T-cell (primary cell): ENCODE measurements around the gene DNASE2B. TPM values are rescaled to one million over a fixed set of nuclear protein-coding genes. Genes with fewer than 3 reads are reported as not detected.

ENCODE experiments used
- ATAC-seq, 4 experiments: fragments of 200-7000 bp in 3 of 4; fragments of 150-1000 bp in 1 of 4; cut with Tn5 transposase; replicated peaks in 1 of 4; 1 replicate in 3 of 4; 2 replicates in 1 of 4; pipeline ENCODE4 v1.10.0; 2021; ENCODE audit warnings: moderate library complexity in 3 of 4, mild to moderate bottlenecking in 2 of 4, moderate number of reproducible peaks in 1 of 4
- CTCF ChIA-PET, 2 donors: fragments of 300-600 bp; sonication (Branson Sonifier 250); formaldehyde crosslinking; loops; one replicate each; lab custom pipeline; 2022; ENCODE audit warnings: antibody characterized with exemption in 2 of 2; lab: Charles Lee
- POLR2A ChIA-PET, 2 donors: fragments of 300-600 bp; sonication (Branson Sonifier 250); formaldehyde crosslinking; loops; one replicate each; lab custom pipeline; 2022; ENCODE audit warnings: antibody characterized with exemption in 2 of 2; lab: Charles Lee
- DNase-seq, 35 experiments: peaks; one replicate each; pipeline versions ENCODE4 v3.0.0 to v3.0.0-alpha.2; 2013 to 2023
- H3K27ac ChIP-seq: one replicate; pipeline ENCODE4 v1.5.1; 2013; ENCODE audit warnings: low read length
- H3K27me3 ChIP-seq, 2 experiments: replicated peaks in 1 of 2; 1 replicate in 1 of 2; 2 replicates in 1 of 2; pipeline versions ENCODE4 v1.6.1 to v1.7.0; 2013; ENCODE audit warnings: low read length in 1 of 2, mixed read lengths in 1 of 2; ENCODE audit not compliant: control insufficient read depth in 2 of 2, insufficient read depth in 2 of 2; ENCODE audit errors: extremely low read depth in 1 of 2
- H3K36me3 ChIP-seq, 2 donors: 1 replicate in 1 of 2; 2 replicates in 1 of 2; pipeline versions ENCODE4 v1.6.1 to v1.7.0; 2013; ENCODE audit warnings: low read length in 1 of 2; ENCODE audit not compliant: control insufficient read depth in 2 of 2, insufficient read depth in 1 of 2; ENCODE audit errors: extremely low read depth in 1 of 2
- H3K4me1 ChIP-seq, 2 experiments: 1 replicate in 1 of 2; 2 replicates in 1 of 2; pipeline versions ENCODE4 v1.6.1 to v1.7.0; 2013; ENCODE audit warnings: low read length in 2 of 2, mixed read lengths in 1 of 2; ENCODE audit not compliant: insufficient read depth in 2 of 2, control insufficient read depth in 1 of 2; ENCODE audit errors: extremely low read depth in 1 of 2
- H3K4me3 ChIP-seq, 2 donors: 1 replicate in 1 of 2; 2 replicates in 1 of 2; pipeline versions ENCODE4 v1.5.1 to v1.7.0; 2013; ENCODE audit warnings: mild to moderate bottlenecking in 2 of 2, low read length in 1 of 2, moderate library complexity in 1 of 2; ENCODE audit not compliant: control insufficient read depth in 1 of 2; ENCODE audit errors: extremely low read depth in 1 of 2
- H3K9me3 ChIP-seq: 2 replicates; pipeline ENCODE4 v1.7.0; 2013
- H3K27ac Mint-ChIP-seq, 2 donors: one replicate each; pipeline ENCODE4 v1.8.0; 2020 to 2021; ENCODE audit warnings: mild to moderate bottlenecking in 2 of 2, mixed read lengths in 2 of 2
- H3K27me3 Mint-ChIP-seq, 2 donors: one replicate each; pipeline ENCODE4 v1.8.0; 2021 to 2022; ENCODE audit warnings: mixed read lengths in 2 of 2
- H3K36me3 Mint-ChIP-seq: one replicate; pipeline ENCODE4 v1.8.0; 2021; ENCODE audit warnings: mixed read lengths
- H3K4me1 Mint-ChIP-seq, 3 donors: one replicate each; pipeline ENCODE4 v1.8.0; 2020 to 2022; ENCODE audit warnings: mixed read lengths in 3 of 3, mild to moderate bottlenecking in 1 of 3
- H3K4me3 Mint-ChIP-seq, 3 donors: one replicate each; pipeline ENCODE4 v1.8.0; 2020 to 2022; ENCODE audit warnings: mild to moderate bottlenecking in 3 of 3, mixed read lengths in 3 of 3, moderate library complexity in 3 of 3
- H3K9me3 Mint-ChIP-seq, 3 donors: one replicate each; pipeline ENCODE4 v1.8.0; 2020 to 2022; ENCODE audit warnings: mixed read lengths in 3 of 3
- WGBS: methylation state at CpG from one replicate; pipeline ENCODE4 v1.1.5; 2013; ENCODE audit warnings: missing lambda C conversion rate; ENCODE audit not compliant: insufficient coverage; 5-methylcytosine and 5-hydroxymethylcytosine counted together
- total RNA-seq, 35 experiments: library from RNA in 6 of 35; stranded (reverse) in 6 of 35; fragments of 120-200 nt in 1 of 35; gene quantifications; one replicate each; pipeline versions ENCODE4 v1.2.1 to v1.2.4 and lab custom pipeline; 2013 to 2026

Gene DNASE2B
- total RNA-seq, 5 donors from 2014 or later (not counting 1 experiment from before 2014, with no cell fraction given) = not detected

GRCh38 chr1:84406346-84406861, 8.1 kb downstream of the DNASE2B start:
- POLR2A ChIA-PET = interaction anchor here in 1 of 2 donors (0.7 kb wide), 1 partner anchor 168 kb away, joined by 4 read pairs; no protein-coding TSS in a partner anchor
- DNase-seq = no peak
- H3K27ac ChIP-seq = no peak overlapping the region
- no peaks in the 10 kb centered on the region for H3K36me3 ChIP-seq
- no peak for ATAC-seq
- Mint-ChIP-seq H3K27ac (no peak overlapping the region), H3K27me3 (peaks cover 0 to 4% of the 10 kb centered on the region in 2 donors), H3K4me3 (no peak overlapping the region), H3K36me3 (no peaks in the 10 kb centered on the region), H3K9me3 (no peaks in the 10 kb centered on the region), H3K4me1 (no peaks in the 10 kb centered on the region)
- no peaks in the 10 kb centered on the region for H3K27me3 ChIP-seq
- 100% methylated on average over 1 of the region's 1 CpG for WGBS
- no peaks in the 10 kb centered on the region for H3K9me3 ChIP-seq
- no peak overlapping the region for H3K4me3 ChIP-seq
- no peaks in the 10 kb centered on the region for H3K4me1 ChIP-seq
- CTCF ChIA-PET = no interaction called here

GRCh38 chr1:84407524-84407923, 9.2 kb downstream of the DNASE2B start:
- H3K4me3 Mint-ChIP-seq = no peak overlapping the region
- CTCF ChIA-PET = no interaction called here
- H3K27me3 Mint-ChIP-seq = peaks cover 0 to 4% of the 10 kb centered on the region in 2 donors

GRCh38 chr1:84407958-84408422, 9.7 kb downstream of the DNASE2B start:
- ATAC-seq (no peak), DNase-seq (no peak)
- no CpG with 5 or more reads among the region's 2 CpGs for WGBS
- Mint-ChIP-seq H3K36me3 (no peaks in the 10 kb centered on the region), H3K9me3 (no peaks in the 10 kb centered on the region), H3K27ac (no peak overlapping the region), H3K4me1 (no peaks in the 10 kb centered on the region), H3K27me3 (peaks cover 0 to 4% of the 10 kb centered on the region in 2 donors), H3K4me3 (no peak overlapping the region)
- no peak overlapping the region for H3K27ac ChIP-seq
- POLR2A ChIA-PET = no interaction called here
- no peaks in the 10 kb centered on the region for H3K4me1 ChIP-seq
- H3K9me3 ChIP-seq = no peaks in the 10 kb centered on the region
- no peaks in the 10 kb centered on the region for H3K27me3 ChIP-seq
- no peak overlapping the region for H3K4me3 ChIP-seq
- H3K36me3 ChIP-seq = no peaks in the 10 kb centered on the region
- CTCF ChIA-PET = no interaction called here

More at GRCh38 chr1:84407524-84407923, 9.2 kb downstream of the DNASE2B start:
- Histone ChIP-seq H3K36me3 (no peaks in the 10 kb centered on the region), H3K27ac (no peak overlapping the region), H3K9me3 (no peaks in the 10 kb centered on the region), H3K4me1 (no peaks in the 10 kb centered on the region), H3K4me3 (no peak overlapping the region), H3K27me3 (no peaks in the 10 kb centered on the region)
- H3K9me3 Mint-ChIP-seq = no peaks in the 10 kb centered on the region
- no peaks in the 10 kb centered on the region for H3K4me1 Mint-ChIP-seq
- no peak for DNase-seq
- H3K36me3 Mint-ChIP-seq = no peaks in the 10 kb centered on the region
- WGBS = no CpG with 5 or more reads among the region's 1 CpG
- H3K27ac Mint-ChIP-seq = no peak overlapping the region
- ATAC-seq = no peak
- POLR2A ChIA-PET = no interaction called here

GRCh38 chr1:84409888-84410287, 11.6 kb downstream of the DNASE2B start:
- Mint-ChIP-seq H3K36me3 (no peaks in the 10 kb centered on the region), H3K27me3 (peaks cover 0 to 4% of the 10 kb centered on the region in 2 donors), H3K4me1 (no peaks in the 10 kb centered on the region), H3K4me3 (no peak overlapping the region), H3K9me3 (no peaks in the 10 kb centered on the region), H3K27ac (no peak overlapping the region)
- WGBS = no CpG with 5 or more reads among the region's 2 CpGs
- no peak overlapping the region for H3K27ac ChIP-seq
- DNase-seq (no peak), ATAC-seq (no peak)
- no peaks in the 10 kb centered on the region for H3K4me1 ChIP-seq
- ChIA-PET POLR2A (no interaction called here), CTCF (no interaction called here)
- no peak overlapping the region for H3K4me3 ChIP-seq
- H3K9me3 ChIP-seq = no peaks in the 10 kb centered on the region
- H3K27me3 ChIP-seq = no peaks in the 10 kb centered on the region
- no peaks in the 10 kb centered on the region for H3K36me3 ChIP-seq

- DNase-seq = no peak
- no peaks in the 10 kb centered on the region for H3K27me3 ChIP-seq
- no peaks in the 10 kb centered on the region for H3K4me1 Mint-ChIP-seq
- H3K36me3 Mint-ChIP-seq = no peaks in the 10 kb centered on the region
- no peak for ATAC-seq
- no peak overlapping the region for H3K4me3 Mint-ChIP-seq
- no peaks in the 10 kb centered on the region for H3K4me1 ChIP-seq
- H3K4me3 ChIP-seq = no peak overlapping the region
- H3K9me3 Mint-ChIP-seq = no peaks in the 10 kb centered on the region
- peaks cover 0 to 4% of the 10 kb centered on the region in 2 donors for H3K27me3 Mint-ChIP-seq
- no peaks in the 10 kb centered on the region for H3K9me3 ChIP-seq
- ChIA-PET POLR2A (interaction anchor here in 1 of 2 donors (0.6 kb wide), 1 partner anchor 21 kb away, joined by 12 read pairs; no protein-coding TSS in a partner anchor), CTCF (no interaction called here)
- H3K27ac Mint-ChIP-seq = no peak overlapping the region
- no peaks in the 10 kb centered on the region for H3K36me3 ChIP-seq
- no CpG with 5 or more reads among the region's 4 CpGs for WGBS
- no peak overlapping the region for H3K27ac ChIP-seq
Observed at GRCh38 chr1:84410328-84411095, 12.2 kb downstream of the DNASE2B start.

- H3K36me3 ChIP-seq = no peaks in the 10 kb centered on the region
- POLR2A ChIA-PET = interaction anchor here in 1 of 2 donors (0.6 kb wide), 1 partner anchor 736 kb away, joined by 3 read pairs; no protein-coding TSS in a partner anchor
- Mint-ChIP-seq H3K4me3 (no peak overlapping the region), H3K36me3 (no peaks in the 10 kb centered on the region), H3K9me3 (no peaks in the 10 kb centered on the region), H3K4me1 (no peaks in the 10 kb centered on the region), H3K27me3 (no peaks in the 10 kb centered on the region), H3K27ac (no peak overlapping the region)
- CTCF ChIA-PET = interaction anchor here in 1 of 2 donors (1.2 kb wide), 1 partner anchor 21 kb away, joined by 6 read pairs; no protein-coding TSS in a partner anchor
- H3K4me1 ChIP-seq = no peaks in the 10 kb centered on the region
- H3K27me3 ChIP-seq = no peaks in the 10 kb centered on the region
- H3K27ac ChIP-seq = no peak overlapping the region
- ATAC-seq (no peak), DNase-seq (no peak)
- no peaks in the 10 kb centered on the region for H3K9me3 ChIP-seq
- H3K4me3 ChIP-seq = no peak overlapping the region
- 93% methylated on average over 2 of the region's 7 CpGs for WGBS
Observed at GRCh38 chr1:84412316-84412942, 14.1 kb downstream of the DNASE2B start.
